BJ (cell line): ENCODE data around the gene TFAM. TPM values are rescaled to one million over a fixed set of nuclear protein-coding genes. Genes with fewer than 3 reads are reported as not detected.

Source experiments
- CTCF ChIA-PET: fragments of 350-600 bp; formaldehyde crosslinking; extraction: SDS; loops from one replicate; lab custom pipeline; 2021; ENCODE audit warnings: antibody characterized with exemption, inconsistent platforms; lab: Yijun Ruan, JAX
- POLR2A ChIA-PET: fragments of 300-600 bp; sonication (Branson Sonifier 250); formaldehyde crosslinking; extraction: SDS; loops from one replicate; lab custom pipeline; 2021; ENCODE audit warnings: antibody characterized with exemption; lab: Charles Lee
- DNase-seq: peaks from one replicate; pipeline ENCODE4 v3.0.0-alpha.2; 2011; ENCODE audit warnings: low read depth
- H3K27me3 ChIP-seq: 2 replicates; pipeline ENCODE4 v1.6.0; 2011; ENCODE audit warnings: low read length; ENCODE audit not compliant: control insufficient read depth, insufficient read depth
- H3K36me3 ChIP-seq: 2 replicates; pipeline ENCODE4 v1.5.1; 2011; ENCODE audit warnings: low read length; ENCODE audit not compliant: control insufficient read depth, insufficient read depth
- H3K4me3 ChIP-seq: 2 replicates; pipeline ENCODE4 v1.5.1; 2011; ENCODE audit warnings: low read depth, mild to moderate bottlenecking, control low read depth, low read length
- CTCF ChIP-seq: IDR thresholded peaks from 2 replicates; pipeline ENCODE4 v1.5.1; 2011; ENCODE audit warnings: low read depth, mild to moderate bottlenecking, control low read depth, inconsistent platforms, low read length, moderate library complexity; ENCODE audit not compliant: insufficient read depth
- polyA plus RNA-seq: library from polyadenylated mRNA; depleted of rRNA; stranded (reverse); fragments of >200 nt; gene quantifications from 2 replicates; pipeline ENCODE4 v1.2.3, GENCODE V29; 2011; rRNA removed

TFAM gene
- polyA plus RNA-seq, 1 experiment: 9.0 TPM

GRCh38 chr10:58444876-58445275, 59.7 kb downstream of the TFAM start:
- no peak for DNase-seq
- Histone ChIP-seq H3K36me3 (no peaks in the 10 kb centered on the region), H3K4me3 (no peak overlapping the region), H3K27me3 (no peaks in the 10 kb centered on the region)
- no peak for TF ChIP-seq CTCF
- CTCF ChIA-PET: interaction anchor here (0.7 to 1.6 kb wide), 5 partner anchors 9 to 30 kb away, joined by 3 to 4 read pairs (median 4); no protein-coding TSS in a partner anchor
- POLR2A ChIA-PET: no interaction called here

GRCh38 chr10:58448121-58448935, 63.1 kb downstream of the TFAM start:
- no peak for TF ChIP-seq CTCF
- no peaks in the 10 kb centered on the region for H3K36me3 ChIP-seq
- no peaks in the 10 kb centered on the region for H3K27me3 ChIP-seq
- no peak overlapping the region for H3K4me3 ChIP-seq
- POLR2A ChIA-PET: no interaction called here
- DNase-seq: no peak
- CTCF ChIA-PET: interaction anchor here (0.9 to 1.1 kb wide), 2 partner anchors 8 to 17 kb away, joined by 3 read pairs; no protein-coding TSS in a partner anchor

Other genes with a start within 250 kb of the TFAM start
- gene IPMK, start 117.5 kb upstream of the TFAM start, polyA plus RNA-seq: 0.81 and 1.9 TPM in 2 replicates
- 31.7 and 57.1 TPM in 2 replicates for gene CISD1, start 116.2 kb upstream of the TFAM start, polyA plus RNA-seq
- gene UBE2D1, start 50.4 kb upstream of the TFAM start, polyA plus RNA-seq: 7.7 and 15.8 TPM in 2 replicates
- 27.0 and 32.1 TPM in 2 replicates for gene BICC1, start 127.5 kb downstream of the TFAM start, polyA plus RNA-seq